Gastrocnemius medialis (tissue), 4 donors: ENCODE results near the gene SCN2B.

Experiments
- CTCF ChIP-seq, 5 experiments: fragments of 450-650 bp in 3 of 5; fragments of 200-600 bp in 2 of 5; sonication (generic) in 2 of 5; IDR thresholded peaks in 4 of 5; conservative IDR thresholded peaks in 1 of 5; 1 replicate in 4 of 5; 2 replicates in 1 of 5; pipeline ENCODE4 v1.5.1; 2016 to 2019; ENCODE audit warnings: antibody characterized with exemption in 5 of 5, mild to moderate bottlenecking in 3 of 5, moderate library complexity in 3 of 5
- POLR2A ChIP-seq, 2 donors: fragments of 450-650 bp; IDR thresholded peaks; one replicate each; pipeline ENCODE4 v1.6.1; 2017; ENCODE audit warnings: antibody characterized with exemption in 2 of 2, mild to moderate bottlenecking in 2 of 2, moderate library complexity in 2 of 2

- no peak for TF ChIP-seq POLR2A (IDR thresholded peaks at IDR 0.05)
- no peak for TF ChIP-seq CTCF (IDR thresholded peaks at IDR 0.05 in 4 of 5, conservative IDR thresholded peaks at IDR 0.05 in 1 of 5)
These were observed 8.5 kb upstream of the SCN2B start for GRCh38 chr11:118184784-118185579.
